Breast epithelium (tissue), 4 donors: ENCODE results near the gene RBM15. TPM values are rescaled to one million over a fixed set of nuclear protein-coding genes. Genes with fewer than 3 reads are reported as not detected.

ENCODE experiments used
- DNase-seq, 2 donors: peaks; one replicate each; pipeline ENCODE4 v3.0.0-alpha.2; 2019; ENCODE audit warnings: low spot score in 2 of 2
- H3K27ac ChIP-seq, 2 donors: fragments of 200-600 bp; sonication (generic) in 1 of 2; one replicate each; pipeline ENCODE4 v1.5.1; 2016 to 2019; ENCODE audit warnings: mild to moderate bottlenecking in 1 of 2
- H3K27me3 ChIP-seq, 2 donors: fragments of 200-600 bp; sonication (generic) in 1 of 2; one replicate each; pipeline versions ENCODE4 v1.5.1 to v1.6.0; 2017 to 2019; ENCODE audit warnings: control low read depth in 1 of 2, mild to moderate bottlenecking in 1 of 2
- H3K36me3 ChIP-seq: fragments of 200-600 bp; one replicate; pipeline ENCODE4 v1.5.1; 2019
- H3K4me1 ChIP-seq, 2 donors: fragments of 200-600 bp; sonication (generic); one replicate each; pipeline ENCODE4 v1.5.1; 2016 to 2019; ENCODE audit warnings: control low read depth in 1 of 2
- H3K4me3 ChIP-seq, 3 donors: fragments of 200-600 bp; sonication (generic); 1 replicate in 2 of 3; 2 replicates in 1 of 3; pipeline ENCODE4 v1.5.1; 2016 to 2019; ENCODE audit warnings: mild to moderate bottlenecking in 3 of 3, moderate library complexity in 2 of 3
- H3K9me3 ChIP-seq, 2 donors: fragments of 200-600 bp; sonication (generic) in 1 of 2; one replicate each; pipeline ENCODE4 v1.5.1; 2016 to 2019; ENCODE audit warnings: control low read depth in 1 of 2
- CTCF ChIP-seq, 3 donors: fragments of 450-650 bp; IDR thresholded peaks; one replicate each; pipeline ENCODE4 v1.5.1; 2016 to 2017; ENCODE audit warnings: antibody characterized with exemption in 3 of 3, mild to moderate bottlenecking in 3 of 3, moderate library complexity in 3 of 3
- POLR2A ChIP-seq: fragments of 450-650 bp; IDR thresholded peaks from one replicate; pipeline ENCODE4 v1.6.1; 2016; ENCODE audit warnings: antibody characterized with exemption, mild to moderate bottlenecking, moderate library complexity
- POLR2AphosphoS5 ChIP-seq, 3 donors: sonication (generic); formaldehyde crosslinking; IDR thresholded peaks; one replicate each; pipeline ENCODE4 v1.6.1; 2017; ENCODE audit warnings: antibody characterized with exemption in 3 of 3
- intact Hi-C: fragments of 100-400 bp; cut with DNase I; formaldehyde crosslinking; loops from one replicate; pipeline ENCODE4 v1.15.1; 2023; ENCODE audit warnings: low total_unique reads
- total RNA-seq, 3 donors: library from RNA; depleted of rRNA; stranded (reverse); fragments of >200 nt; gene quantifications; one replicate each; pipeline ENCODE4 v1.1.0, GENCODE V29; 2016

RBM15 gene
- total RNA-seq, 3 donors from 2014 or later = 33.4 to 47.1 (median 35.4) TPM

GRCh38 chr1:110294308-110294707 lies 44.9 kb upstream of the RBM15 start:
- H3K4me1 ChIP-seq = no peaks in the 10 kb centered on the region
- no peak for DNase-seq
- no peak for TF ChIP-seq CTCF (IDR thresholded peaks at IDR 0.05)
- H3K4me3 ChIP-seq = no peak overlapping the region
- H3K27me3 ChIP-seq = no peaks in the 10 kb centered on the region
- no peaks in the 10 kb centered on the region for H3K36me3 ChIP-seq
- H3K9me3 ChIP-seq = no peaks in the 10 kb centered on the region
- no peak overlapping the region for H3K27ac ChIP-seq
- intact Hi-C loops = no loop called here

DNA sequence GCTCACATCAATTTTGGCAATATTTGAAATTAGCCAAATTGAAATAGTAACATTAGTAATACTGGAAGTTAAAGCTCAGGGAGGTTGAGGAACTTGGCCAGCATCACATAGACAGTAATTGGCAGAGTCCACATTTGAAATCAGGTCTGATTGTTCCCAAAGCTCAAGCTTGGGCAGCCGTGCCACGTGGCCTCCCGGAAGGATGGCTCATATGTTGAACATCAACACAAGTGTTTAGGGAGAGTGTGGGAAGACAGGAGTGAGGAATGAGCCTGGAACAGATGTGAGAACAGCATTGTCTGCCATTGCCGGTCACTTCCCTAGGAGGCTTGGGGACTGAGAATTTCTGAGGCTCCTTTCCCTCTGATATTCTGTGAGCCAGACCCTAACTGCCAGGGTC lies 40.2 kb upstream of the RBM15 start:
- no peak for TF ChIP-seq POLR2AphosphoS5 (IDR thresholded peaks at IDR 0.05)
- TF ChIP-seq POLR2A = no peak
- no peak for TF ChIP-seq CTCF (IDR thresholded peaks at IDR 0.05)
- Histone ChIP-seq H3K27ac (no peak overlapping the region), H3K27me3 (no peaks in the 10 kb centered on the region), H3K4me1 (no peaks in the 10 kb centered on the region), H3K9me3 (no peaks in the 10 kb centered on the region), H3K36me3 (no peaks in the 10 kb centered on the region), H3K4me3 (no peak overlapping the region)
- intact Hi-C loops = no loop called here
- no peak for DNase-seq

- Histone ChIP-seq H3K27me3 (no peaks in the 10 kb centered on the region), H3K9me3 (no peaks in the 10 kb centered on the region), H3K27ac (no peak overlapping the region), H3K4me1 (no peaks in the 10 kb centered on the region), H3K36me3 (no peaks in the 10 kb centered on the region), H3K4me3 (no peak overlapping the region)
- intact Hi-C loops = no loop called here
- TF ChIP-seq POLR2A = no peak
- no peak for TF ChIP-seq CTCF (IDR thresholded peaks at IDR 0.05)
- no peak for TF ChIP-seq POLR2AphosphoS5 (IDR thresholded peaks at IDR 0.05)
- DNase-seq = no peak
These were observed 38.6 kb upstream of the RBM15 start for GRCh38 chr1:110300412-110301085.

GRCh38 chr1:110302836-110303235 lies 36.3 kb upstream of the RBM15 start:
- no peak for TF ChIP-seq CTCF (IDR thresholded peaks at IDR 0.05)
- Histone ChIP-seq H3K27me3 (no peaks in the 10 kb centered on the region), H3K9me3 (no peaks in the 10 kb centered on the region), H3K36me3 (no peaks in the 10 kb centered on the region), H3K4me1 (no peaks in the 10 kb centered on the region), H3K4me3 (no peak overlapping the region), H3K27ac (no peak overlapping the region)
- intact Hi-C loops = no loop called here
- DNase-seq = no peak

GRCh38 chr1:110305900-110306420 lies 33.2 kb upstream of the RBM15 start:
- TF ChIP-seq POLR2AphosphoS5 (IDR thresholded peaks at IDR 0.05) = no peak
- TF ChIP-seq CTCF (IDR thresholded peaks at IDR 0.05) = no peak
- no peak for TF ChIP-seq POLR2A
- no peak for DNase-seq
- intact Hi-C loops = no loop called here
- Histone ChIP-seq H3K27me3 (no peaks in the 10 kb centered on the region), H3K36me3 (no peaks in the 10 kb centered on the region), H3K9me3 (no peaks in the 10 kb centered on the region), H3K4me3 (no peak overlapping the region), H3K4me1 (no peaks in the 10 kb centered on the region), H3K27ac (no peak overlapping the region)
